GM21723 (cell line): ENCODE data around the gene RPL27A.

Source experiments
- ATAC-seq: cut with Tn5 transposase; IDR thresholded peaks from one replicate; pipeline ENCODE4 v1.9.1; 2021; ENCODE audit warnings: mild to moderate bottlenecking, moderate library complexity; ENCODE audit not compliant: unreplicated experiment

Gene RPL27A

DNA sequence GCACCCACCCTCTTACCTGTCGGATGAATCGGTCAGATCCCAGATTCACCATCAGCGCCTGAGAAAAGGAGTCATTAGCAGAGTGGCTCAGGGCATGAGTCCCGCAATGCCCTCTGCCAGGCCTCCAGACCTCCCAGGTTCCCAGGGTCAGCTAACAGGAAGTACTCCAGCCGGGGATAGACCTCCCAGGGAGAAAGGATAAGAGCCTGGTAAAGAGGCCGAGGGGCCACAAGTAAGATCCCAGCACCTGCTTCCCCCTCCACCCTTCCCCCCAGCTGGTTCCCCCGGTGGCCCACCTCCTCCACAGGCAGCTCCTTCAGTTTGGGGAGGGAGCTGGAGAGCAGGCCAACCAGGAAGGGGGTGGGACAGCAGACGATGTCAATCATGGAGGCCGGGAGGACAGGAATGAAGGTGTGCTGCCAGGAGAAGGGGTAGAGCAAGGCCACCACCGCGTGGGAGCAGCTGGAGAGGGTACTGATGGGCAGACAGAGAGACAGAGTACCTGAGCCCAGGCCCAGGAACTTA lies 16.4 kb downstream of the RPL27A start:
- no peak for ATAC-seq

DNA sequence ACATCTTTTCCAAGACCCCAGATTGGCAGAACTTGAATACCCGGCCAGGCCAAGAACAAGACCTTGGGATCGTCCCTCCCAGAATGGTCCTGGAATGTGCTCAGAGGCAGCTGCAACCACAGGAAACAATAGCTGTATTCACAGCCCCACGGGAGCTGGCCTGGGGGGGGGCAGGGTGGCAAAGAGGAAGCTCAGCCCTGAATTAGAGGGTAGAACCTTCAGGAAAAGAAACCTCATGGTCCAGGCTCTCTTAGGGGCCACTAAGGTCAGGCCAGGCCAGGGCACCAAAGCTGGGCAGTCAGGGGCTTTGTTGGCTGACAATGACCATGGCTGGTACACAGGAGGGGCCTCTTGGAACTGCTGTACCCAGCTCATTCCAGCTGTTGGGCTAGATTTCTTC lies 17.3 kb downstream of the RPL27A start:
- ATAC-seq, result no peak

DNA sequence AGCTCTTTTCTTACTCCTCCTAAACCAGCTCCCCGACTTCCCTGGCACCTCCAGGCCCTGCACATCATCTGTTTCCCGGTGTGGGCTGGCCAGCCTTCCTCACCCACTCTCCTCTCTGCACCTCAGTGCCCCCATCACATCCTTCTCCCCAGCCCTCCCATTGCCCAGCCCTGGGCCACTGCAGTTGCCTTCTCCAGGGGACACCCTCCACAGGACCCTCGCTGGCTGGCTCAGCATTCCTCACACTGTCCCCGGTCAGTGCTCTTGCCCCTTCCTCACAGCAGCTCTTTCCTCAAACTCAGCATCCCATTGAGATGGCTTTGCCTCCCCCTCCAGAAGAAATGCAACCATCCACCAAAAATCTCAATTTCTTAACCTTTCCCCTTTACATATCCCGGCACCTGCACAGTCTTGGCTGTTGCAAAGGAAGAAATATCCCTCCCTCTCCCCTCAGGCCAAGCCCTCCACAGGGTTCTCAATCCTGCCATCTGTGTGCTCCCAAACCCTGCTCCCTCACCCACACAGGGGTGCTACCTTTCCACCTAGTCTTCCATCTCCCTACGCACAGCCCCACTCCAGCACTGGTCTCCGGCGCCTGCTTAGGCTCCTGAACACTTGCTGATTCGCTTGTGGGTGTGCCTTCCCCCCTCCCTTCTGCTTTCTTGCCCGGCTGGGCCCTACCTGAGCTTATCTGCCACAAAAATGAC lies 19.5 kb downstream of the RPL27A start:
- no peak for ATAC-seq

DNA sequence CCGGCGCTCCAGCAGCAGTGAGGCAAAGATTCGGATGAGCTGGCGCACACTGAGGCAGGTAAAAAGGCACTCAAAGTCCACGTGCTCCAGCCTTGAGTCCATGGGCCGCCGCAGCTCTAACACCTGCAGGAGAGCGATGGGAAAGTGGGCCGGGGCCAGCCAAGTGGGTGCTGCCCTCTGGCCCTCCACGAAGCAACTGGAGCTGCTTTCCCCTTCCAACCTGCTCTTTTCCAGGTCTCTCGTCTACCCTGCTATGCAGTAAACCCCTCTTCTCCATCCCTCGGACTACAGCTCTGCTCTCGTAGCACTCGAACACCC lies 20.0 kb downstream of the RPL27A start:
- no peak for ATAC-seq

DNA sequence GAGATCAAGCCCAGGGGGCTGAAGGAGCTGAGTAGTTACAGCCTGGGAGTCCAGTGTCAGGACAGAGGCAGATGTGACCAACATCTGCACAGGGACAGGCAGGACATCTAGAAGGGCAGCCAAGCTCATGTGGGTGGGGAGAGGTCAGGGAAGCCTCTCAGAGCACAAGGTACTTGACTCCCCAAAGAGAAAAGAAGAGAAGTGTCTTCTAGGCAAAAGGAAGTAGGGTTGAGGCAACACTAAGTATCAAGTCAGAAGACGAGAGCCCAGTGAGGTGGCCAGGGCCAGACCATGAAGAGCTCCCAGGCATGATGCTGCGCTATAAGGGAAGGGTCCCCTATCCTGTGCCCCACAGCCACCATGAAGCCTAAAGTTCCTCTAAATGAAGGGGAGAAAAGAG lies 21.5 kb downstream of the RPL27A start:
- ATAC-seq, result no peak

DNA sequence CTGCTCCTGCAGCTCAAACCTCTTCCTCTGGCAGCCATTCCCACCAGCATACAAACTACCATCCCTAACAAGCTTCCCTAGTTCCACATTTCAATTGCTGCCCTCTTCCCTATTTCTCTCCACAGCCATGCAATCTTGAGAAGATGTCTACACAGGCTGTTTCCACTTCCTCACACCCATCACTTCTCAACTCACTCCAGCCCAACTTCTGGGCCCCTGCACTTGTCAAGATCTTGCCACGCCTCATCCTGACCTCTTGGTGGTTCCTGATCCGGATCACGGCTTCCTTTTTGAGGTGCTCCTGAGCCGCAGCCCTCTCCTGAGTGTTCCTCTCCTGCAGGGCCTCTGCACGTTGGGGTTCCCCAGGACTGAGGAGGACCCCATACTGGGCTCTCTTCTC lies 22.6 kb downstream of the RPL27A start:
- ATAC-seq, result no peak

DNA sequence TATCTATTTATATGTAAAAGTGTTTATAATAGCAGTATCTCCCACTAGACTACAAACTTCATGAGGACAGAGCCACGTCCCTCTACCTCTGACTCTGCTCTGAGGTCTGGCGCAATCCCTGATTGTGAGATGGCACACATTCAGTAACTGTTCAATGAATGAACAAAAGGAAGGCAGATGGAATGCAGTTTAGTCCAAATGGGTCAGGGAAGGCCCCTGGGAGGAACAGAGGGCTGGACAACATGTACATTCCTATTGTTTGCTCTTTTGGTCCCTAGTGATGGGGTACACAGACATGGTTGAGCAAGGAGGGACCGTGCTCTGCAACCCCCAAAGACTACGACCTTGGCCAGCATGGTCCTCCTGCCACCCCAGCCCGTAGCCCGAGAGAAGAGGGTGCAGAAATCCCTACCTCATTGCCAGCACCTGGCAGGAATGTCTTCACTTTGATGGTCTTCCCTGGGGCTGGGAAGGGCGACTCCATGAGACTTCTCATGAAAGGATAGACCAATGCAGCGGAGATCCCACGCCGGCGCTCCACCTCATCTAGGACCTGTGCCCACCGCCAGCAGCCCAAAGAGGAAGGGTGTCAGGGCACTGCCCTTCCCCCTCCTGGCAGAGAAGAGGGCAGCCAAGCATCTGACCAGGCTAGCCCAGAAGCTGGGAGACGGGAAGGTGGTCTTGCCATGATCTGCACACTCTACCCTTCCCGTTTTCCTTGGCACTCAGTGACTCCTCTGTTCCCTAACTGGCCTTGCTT lies 24.3 kb downstream of the RPL27A start:
- no peak for ATAC-seq

DNA sequence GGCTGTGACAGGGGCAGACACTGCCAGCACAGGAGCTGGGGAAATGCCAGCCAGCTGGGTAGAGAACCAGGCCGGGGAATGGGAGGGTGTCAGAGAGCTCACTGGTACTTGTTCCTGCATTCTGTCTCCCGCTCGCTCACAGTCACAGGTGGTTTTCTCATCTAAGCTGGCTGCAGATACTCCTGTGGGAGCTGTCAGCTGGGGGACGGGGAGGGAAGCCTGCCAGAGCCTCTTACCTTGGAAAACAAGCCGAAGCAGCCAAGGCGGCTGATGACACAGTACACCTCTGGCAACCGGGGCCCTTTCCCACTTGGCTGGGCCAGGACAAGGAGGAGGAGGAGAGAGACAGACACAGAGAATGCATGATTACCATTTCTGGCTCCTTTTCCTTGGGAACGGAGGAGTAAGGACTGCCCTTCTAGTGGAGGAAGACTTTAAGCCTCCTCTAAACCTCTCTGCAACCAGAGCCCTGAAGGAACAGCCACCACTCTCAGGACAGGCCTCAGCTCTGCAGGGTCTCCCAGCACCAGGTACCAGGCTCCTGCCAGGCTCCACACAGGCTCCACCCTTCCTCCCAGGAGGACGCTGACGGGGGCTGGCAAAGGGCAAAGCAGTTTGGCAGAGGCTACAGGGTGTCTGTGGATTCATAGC lies 25.1 kb downstream of the RPL27A start:
- no peak for ATAC-seq

DNA sequence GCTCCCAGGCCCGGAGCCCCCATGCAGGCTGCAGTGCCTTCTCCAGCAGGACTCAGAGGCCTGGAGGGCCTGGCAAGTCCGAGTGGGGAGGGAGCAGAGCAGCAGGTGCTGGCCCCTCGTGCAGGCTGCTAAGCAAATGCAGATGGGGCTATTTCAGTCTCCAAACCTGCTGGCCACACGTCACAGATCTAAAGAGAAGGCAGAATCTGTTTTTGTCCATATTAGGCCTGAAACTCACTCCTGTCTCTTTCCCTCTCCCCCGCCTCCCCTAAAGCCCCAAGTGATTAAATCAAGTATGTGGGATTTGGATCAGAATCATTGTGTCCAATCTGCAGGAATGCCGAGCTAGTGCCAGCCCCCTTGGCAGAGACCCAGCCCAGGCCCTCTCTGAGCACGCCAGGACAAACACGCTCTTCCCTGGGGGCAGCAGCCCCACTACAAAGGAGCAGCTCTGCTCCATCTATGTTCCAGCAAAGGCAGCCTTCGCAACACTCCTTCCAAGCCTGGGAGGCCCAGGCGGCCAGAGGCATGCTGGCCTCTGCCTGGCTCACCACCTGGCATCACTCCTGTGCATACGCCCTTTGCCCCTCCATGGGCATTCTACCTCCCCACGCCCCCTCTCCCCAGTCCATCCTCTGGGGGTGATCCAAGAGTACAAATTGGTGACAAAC lies 26.5 kb downstream of the RPL27A start:
- ATAC-seq, result no peak

DNA sequence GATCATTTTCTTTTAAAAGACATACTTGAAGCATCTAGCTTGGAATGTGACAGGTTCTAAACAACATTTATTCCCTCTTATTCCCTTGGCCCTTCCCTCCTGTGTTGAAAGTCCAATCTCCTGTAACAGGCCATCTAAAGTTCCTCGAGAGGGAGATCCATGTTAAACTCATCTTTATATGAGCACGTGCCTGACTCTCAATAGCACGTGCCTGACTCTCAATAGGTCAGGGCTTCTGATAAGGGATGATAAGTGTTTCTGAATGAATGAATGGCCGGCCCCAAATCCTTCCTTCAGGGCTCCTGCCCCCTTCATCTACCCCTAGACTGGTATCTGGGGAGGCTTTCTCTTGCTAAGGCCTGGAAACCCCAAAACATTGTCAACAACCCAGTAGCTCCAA lies 27.2 kb downstream of the RPL27A start:
- ATAC-seq, result no peak

DNA sequence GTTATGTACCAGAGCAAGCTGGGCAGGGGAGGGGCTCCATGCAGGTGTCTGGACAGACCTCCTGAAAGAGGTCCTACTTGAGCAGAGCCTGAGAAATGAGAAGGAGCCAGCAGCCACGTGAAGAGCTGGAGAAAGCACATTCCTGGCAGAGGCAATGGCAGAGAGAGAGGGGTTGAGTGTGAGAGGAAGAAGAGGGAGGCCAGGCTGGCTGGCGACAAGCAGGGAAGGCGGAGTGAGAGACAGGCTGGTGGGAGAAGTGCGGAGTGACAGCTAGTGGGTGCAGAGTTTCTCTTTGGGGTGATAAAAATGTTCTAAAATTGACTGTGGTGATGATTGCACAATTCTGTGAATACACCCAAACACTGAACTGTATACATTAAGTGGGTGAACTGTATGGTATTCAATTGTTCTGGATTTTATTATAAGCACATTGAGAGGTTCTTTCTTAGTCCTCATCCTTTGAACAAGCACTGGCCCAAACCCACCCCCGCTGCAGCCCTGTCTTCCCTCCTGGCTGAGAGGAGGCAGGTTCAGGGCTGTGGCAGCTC lies 29.4 kb downstream of the RPL27A start:
- ATAC-seq, result no peak

DNA sequence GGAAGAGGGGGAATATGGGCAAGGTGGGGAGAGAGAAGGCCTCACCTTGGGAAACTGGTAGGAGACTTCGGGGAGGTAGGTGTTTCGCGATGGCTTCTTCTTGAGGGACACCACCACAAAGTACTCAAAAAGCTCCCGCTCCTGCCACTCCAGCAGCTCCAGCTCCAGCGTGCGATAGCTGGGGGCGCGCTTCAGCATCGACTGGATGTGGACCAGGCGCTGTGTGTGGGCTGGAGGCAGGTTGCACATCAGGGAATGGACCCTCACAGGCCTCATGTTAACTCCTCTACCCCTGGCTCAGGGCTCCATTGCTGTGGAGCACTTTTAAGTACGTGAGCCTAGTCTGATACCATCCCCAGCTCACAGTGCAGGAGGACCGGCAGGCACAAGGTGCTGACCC lies 29.9 kb downstream of the RPL27A start:
- no peak for ATAC-seq

DNA sequence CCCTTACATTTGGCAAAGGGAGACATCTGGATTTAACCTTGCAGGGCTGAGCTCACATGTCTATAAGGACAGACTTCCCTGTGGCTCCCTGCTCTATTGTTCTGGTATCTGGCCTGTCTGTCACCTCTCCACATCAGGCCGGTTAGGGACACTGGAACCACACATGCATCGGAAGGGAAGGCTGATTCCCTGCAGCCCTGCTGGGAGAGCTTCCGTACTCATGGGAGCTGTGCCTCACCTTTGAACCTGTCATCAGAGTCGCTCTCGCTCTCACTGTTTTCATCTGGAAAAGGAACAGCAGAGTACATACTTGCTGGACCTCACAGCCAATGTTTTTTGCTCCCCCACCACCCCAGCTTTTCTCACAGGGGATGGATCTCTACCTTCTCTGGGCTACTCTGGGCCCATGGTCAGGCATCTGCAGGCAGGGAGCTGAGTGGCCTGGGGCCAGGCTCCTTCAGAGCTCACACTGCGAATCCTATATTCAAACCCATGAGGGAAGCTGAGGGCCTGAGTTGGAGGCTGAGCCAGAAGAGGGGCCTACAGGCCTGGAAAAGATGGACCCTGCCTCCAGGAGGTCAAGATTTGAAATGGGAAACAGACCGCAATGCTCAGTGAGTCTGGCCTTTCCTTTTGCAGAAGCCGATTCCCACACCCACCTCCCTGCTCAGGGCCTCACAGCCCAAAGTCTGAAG lies 31.3 kb downstream of the RPL27A start:
- ATAC-seq, result no peak

DNA sequence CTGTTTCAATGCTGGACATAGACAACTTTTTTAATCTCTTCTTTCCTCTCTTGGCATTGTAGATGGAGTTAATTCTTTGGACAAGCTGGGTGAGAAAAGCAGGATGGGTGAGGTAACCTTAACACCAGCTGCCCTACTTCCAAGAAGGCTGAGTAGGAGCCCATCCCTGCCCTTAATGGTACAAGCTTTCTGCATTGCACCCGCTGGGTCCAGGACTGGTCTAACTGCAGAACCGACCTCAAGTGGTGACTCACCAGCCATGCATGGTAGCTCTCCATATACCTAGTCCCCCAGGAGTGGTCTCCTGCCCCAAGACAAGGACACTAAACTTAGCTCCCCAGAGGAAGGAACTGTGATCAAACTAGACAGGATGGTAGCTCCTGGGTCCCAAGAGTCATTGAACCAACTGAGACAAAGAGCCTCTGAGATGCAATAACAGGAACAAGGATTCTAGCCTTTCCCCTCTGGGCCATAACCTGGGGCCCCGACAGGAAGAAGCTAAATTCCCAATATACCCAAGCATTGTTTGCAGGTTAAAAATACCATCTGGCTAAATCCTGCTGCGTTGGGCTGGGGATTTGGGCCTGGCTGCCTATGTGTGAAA lies 32.1 kb downstream of the RPL27A start:
- ATAC-seq, result no peak

DNA sequence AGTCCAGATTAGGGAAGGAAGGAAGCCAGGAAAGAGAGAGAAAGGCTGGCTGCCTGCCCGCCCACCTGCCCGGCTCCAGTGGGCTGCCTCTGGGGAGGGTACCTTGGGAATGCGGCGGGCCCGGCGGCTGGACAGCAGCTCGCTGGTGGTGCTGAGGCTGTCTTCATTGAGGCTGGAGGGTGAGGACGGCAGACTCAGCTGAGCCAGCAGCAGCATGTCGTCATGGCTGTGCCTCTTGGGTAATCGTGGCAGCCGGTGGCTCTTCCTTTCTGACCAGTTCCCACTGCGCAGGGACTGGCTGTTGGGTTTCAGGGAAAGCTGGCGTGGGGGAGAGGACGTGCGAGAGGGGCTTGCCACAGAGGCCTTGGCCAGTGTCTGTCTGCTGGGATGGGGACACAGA lies 32.9 kb downstream of the RPL27A start:
- ATAC-seq, result no peak

DNA sequence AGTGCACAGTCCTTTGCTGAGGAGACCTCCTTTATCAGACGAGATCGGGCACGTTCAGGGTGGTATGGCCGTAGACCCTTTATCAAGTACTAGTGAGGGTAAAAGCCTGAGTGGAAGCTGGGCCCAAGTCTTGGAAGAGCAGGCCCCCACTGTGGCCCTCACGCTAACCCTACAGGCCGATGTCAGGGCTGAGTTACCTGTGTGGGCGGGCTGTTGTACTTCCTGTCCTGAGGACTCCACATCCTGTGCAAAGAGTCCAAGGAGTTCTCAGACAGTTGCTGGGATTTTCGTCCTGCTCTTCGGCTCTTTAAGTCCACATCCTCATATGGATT lies 34.9 kb downstream of the RPL27A start:
- ATAC-seq, result no peak

DNA sequence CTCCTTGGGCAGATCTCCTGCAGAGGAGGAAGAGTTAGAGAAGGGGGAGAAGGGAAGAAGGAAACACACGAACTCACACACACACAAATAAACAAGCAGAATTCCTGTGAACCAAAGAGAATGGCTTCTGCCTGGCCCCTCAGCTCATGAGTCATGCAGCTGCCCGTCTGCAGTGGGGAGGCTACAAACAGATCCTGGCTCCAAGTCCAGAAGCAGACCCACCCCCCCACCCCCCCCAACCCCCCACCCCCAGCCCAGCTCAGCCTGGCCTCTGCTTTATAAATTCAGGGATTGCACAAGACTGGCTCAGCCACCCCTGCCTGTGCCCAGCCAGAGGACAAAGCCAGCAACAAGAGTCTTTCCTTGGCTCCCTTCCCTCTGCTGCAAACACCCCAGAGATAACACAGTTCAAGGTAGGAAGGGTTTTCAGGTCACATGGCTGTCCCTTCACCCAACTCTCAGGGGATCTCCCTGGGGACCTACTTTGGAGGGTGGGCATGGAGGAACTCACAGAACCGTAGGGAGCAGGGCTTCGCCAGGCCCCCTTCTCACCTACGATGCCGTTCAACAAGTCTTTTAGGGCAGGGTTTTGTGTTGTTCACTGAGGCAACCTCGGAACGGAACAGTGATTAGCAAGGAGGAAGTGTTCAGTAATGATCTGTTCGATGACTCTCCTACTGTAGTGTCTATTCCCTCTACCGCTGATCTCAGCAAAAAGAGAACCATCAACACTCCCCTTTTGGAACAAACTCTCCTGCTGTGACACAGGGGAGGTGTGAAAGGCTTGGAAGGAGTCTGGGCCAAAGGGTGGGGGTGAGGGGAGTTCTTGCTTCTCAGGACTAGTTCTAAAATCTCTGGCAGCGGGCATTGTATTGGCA lies 35.5 kb downstream of the RPL27A start:
- no peak for ATAC-seq

DNA sequence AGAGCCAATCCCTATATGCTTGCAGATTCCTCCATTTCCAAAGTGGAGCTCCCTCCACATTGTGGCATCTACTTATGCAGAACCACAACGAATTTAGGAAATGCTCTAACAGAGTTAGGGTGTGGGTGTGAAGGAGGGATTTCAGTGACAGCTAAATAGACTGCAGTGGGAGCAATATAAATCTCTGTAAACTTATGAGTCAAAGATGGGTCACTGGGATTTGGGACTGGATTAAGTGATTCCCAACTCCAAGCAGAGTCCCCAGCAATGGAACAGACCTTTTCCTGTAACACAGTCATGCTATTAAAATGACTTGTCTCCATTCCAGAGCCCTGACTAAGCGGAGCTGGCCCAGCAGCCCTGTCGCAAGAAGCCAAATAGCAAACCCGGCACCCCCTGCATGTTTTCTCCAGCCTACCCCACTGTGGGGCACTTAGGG lies 36.6 kb downstream of the RPL27A start:
- ATAC-seq, result no peak

DNA sequence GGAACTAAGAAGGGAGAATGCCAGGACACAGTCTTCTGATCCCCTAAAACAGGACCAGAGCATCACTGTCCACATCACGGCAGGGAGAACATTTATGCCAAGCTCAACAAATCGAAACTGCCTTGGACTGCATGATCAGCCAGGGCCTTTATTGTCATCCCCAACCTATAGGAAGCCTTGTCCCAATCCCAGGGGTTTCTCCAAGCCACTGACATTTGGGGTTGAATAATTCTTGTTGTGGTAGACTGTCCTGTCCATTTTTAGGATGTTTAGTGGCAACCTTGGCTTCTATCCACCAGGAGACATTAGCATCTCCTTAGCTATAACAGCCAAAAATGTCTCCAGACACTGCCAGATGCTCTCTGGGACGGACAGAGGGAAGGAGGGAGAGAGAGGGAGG lies 37.1 kb downstream of the RPL27A start:
- no peak for ATAC-seq
